HG03045 (cell line): ENCODE data around the gene PRDM16.

Source experiments
- ATAC-seq: cut with Tn5 transposase; IDR thresholded peaks from one replicate; pipeline ENCODE4 v1.9.1; 2021; ENCODE audit warnings: mild to moderate bottlenecking, moderate library complexity; ENCODE audit not compliant: unreplicated experiment

Gene PRDM16

DNA sequence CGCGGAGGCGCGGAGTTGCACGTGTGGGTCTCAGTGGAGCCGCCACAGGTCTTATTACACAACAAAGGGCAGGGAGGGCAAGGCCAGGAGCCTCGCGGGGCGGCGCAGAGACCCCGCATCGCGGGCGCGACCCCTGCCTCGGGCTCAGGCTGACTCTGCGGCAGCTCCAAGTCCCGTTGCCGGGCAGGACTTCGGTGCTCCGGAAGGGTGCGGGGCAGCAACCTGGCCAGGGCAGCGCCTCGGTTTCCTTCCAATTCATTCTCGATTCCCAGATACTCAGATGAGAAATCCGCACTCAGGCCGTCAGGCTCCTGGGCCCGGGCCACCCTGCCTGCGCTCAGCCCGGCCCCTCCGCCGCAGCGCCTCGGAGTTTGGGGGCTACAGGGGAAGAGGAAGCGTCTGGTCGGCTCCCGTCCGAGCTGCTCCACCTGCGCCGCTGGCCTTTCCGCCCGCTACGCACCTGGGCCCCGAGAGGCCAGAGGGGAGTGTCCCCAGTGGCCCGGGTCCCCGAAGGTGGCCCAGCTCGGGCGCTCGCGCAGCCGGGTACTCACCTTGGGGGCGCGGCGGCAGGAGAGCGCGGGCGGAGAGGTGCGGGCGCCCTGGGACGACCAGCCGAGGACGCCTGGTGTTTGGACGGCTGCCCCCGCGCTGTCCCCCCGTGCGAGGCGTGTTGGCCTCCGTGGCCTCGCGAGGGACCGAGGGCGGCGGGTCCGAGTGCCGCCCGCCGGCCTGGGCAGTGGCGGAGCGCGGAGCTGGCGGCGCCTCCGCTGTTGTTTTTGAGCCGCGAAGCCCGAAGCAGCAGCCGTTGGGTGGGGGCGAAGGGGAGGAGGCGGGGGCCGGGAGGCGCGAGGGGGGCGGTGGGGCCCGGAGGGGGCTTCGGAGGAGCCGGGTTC, 1.1 kb upstream of the PRDM16 start:
- no peak for ATAC-seq

DNA sequence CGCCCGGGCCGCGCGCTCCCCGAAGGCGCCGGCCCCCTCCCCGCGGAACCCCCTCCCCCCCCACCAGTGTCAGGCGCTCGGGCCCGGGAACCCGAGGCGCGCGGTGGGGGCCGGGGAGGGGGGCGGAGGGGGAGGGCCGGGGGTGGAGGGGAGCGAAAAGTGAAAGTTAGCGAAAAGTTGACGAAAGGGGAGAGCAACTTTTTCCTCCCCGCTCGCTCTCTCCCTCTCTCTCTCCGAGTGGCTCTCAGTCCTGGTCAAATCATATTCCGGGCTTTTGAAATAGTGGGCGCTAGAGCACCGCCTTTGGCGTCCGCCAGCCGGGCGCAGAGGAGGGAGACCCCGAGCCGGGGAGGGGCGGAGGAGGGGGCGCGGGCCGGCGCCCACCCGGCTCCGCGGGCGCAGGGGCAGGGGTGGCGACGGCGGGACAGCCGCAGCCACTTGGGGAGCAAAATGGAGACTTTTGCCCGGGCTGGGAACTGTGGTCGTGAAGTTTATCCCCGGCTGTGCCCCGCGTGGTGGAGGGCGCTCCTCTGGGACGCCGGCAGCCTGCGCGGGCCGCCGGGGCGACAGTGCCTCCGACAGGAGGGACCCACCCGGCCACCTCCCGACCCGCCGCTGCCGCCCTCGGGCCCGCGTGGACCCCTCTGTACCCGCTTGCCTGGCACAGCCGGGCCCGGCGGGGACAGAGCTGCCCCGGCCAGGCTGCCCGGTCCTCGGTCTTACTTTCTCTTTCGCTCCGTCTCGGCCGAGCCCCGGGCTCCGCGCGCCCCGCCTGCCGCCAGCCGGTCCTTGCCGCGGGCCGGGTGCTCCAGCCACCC, 697 bp downstream of the PRDM16 start:
- no peak for ATAC-seq

- no peak for ATAC-seq
Measured at GRCh38 chr1:3070309-3070643, 1.3 kb downstream of the PRDM16 start.

- no peak for ATAC-seq
Measured at GRCh38 chr1:3070644-3071564, 1.9 kb downstream of the PRDM16 start.

DNA sequence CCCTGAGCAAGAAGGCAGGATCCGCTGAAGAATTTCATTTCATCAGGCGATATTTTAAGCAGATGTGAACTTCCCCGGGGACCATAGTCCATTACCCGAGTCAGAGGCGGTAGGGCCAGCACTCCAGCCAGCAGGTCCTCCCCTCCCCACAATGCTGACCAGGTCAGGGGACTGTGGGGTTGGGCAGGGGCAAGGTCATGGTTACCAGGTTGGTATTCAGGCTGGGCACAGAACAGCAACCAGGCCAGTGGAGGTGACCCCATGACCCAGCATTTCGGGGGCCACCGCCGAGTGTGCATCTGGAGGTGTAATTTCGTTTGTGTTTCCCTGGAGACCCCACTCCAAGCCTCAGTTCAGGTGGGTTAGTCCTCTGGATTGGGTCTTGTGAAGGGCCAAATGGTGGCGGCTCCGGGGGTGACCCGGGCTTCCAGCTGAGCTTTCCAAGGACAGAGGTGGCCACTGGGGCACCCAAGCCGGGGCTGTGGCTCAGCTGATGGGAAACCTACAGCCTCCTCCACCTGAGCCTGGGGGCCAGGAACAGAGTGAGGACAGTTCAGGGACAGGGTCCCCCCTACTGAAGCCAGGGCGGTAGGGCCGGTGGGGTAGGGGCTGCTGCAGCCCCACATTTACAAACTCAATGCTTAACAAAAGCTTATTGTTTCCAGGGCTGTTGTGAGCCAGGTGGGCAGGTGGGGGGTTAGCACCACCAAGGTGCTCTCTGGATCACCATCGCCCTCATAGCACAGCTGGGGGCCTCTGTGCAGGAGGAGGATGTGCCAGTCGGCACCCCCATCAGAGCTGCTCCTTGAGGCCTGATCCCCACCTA, 2.8 kb downstream of the PRDM16 start:
- no peak for ATAC-seq

DNA sequence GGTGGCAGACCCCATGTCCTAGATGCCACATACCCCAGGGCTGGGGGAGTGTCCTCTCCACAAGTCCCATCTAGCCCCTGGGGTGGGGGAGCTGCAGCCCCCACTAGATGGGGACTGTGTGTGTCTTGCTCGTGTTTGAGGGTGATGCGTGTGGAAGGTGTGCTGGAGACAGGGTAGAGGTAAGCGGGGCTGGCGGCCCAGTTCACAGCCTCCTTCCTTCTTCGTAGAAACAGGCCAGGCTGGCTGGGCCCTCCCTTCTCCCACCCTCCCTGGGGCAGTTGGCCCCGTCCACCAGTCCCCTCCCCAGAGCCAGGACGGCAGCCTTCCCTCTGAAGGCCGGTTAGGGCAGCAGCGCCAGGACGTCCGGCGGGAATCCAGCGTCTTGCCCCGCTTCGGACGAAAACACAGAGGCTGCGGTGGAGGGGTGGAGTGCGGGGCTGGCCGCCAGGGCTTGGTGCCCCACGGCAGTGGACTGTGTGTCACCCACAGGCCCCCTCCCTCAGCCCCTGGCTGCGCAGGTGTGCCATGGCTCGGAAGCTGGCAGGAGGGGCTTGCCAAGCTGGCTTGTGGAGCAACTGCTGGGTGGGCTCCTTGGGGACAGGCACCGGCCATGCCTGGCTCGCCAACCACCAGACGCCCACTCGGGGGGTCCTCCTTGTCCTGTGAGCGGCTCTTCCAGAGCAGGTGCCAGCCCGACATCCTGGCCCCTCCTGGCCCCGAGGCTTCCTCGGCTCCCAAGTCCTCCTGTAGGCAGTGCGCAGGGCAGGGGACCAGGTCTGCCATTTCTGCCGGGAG, 3.6 kb downstream of the PRDM16 start:
- no peak for ATAC-seq

- ATAC-seq, result no peak
Measured at GRCh38 chr1:3073186-3073488, 4.1 kb downstream of the PRDM16 start.

GRCh38 chr1:3073489-3074296, 4.7 kb downstream of the PRDM16 start:
- ATAC-seq, result no peak

- ATAC-seq, result no peak
Measured at GRCh38 chr1:3074297-3074741, 5.3 kb downstream of the PRDM16 start.

DNA sequence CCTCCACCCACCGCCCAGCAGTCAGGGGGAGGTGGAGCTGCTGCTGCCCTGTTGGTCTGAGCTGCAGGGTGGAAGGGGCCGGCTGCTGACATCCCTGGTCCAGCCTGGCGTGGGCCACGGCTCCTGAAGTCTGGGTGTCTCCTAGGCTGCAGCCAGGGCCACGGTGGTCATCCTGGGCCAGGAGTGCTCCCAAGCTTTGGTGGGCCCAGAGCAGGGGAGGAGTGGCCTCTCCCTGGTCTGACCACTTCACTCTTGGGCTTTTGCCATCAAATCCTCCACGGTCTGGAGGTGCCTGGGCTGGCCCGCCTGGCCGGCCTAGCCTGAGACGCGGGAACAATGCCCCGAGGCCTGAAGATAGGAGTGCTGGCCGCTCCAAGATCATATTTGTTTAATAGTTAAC, 5.8 kb downstream of the PRDM16 start:
- no peak for ATAC-seq

GRCh38 chr1:3075666-3076362, 6.8 kb downstream of the PRDM16 start:
- no peak for ATAC-seq

- ATAC-seq, result no peak
Measured at GRCh38 chr1:3076363-3076740, 7.3 kb downstream of the PRDM16 start.

- no peak for ATAC-seq
Measured at GRCh38 chr1:3077081-3077480, 8.1 kb downstream of the PRDM16 start.

DNA sequence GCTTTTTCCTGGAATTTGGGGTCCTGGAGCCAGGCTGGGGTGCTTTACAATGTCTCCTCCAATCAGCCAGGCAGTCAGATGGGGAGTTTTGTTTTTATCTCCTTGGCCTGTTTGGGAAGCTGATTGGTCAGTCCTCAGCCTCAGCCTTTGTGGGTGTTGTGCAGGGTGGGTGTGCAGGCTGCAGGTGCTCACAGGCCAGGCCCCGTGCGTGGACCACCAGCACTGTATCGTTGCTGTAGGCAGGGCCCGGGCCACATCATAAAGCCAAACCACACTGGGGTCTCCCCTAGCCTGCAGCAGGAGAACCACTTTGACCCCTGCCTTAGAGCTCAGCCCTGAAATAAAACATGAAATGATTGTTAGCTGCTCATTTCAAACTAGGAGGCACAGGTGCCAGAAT, 8.6 kb downstream of the PRDM16 start:
- ATAC-seq, result no peak

DNA sequence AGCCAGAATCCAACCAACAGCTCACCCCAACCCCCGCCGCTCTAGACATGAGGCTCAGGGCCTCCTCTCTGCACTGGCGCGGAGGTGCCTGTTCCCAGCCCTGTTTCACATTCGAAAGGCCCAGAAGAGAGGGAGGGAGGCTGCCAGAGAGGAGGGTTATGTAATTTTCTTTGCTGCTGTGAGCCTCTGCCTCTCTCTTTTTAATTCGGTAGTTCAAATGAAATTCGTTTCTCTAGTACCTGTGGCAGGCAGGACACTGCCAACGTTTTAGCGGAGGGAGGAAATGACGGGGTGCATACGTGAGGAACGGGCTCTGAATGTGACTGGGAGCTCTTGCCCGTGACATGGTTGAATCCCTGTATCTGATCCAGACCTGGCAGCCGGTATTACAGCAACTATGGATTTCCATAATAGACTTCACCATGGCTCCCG, 9.4 kb downstream of the PRDM16 start:
- no peak for ATAC-seq

DNA sequence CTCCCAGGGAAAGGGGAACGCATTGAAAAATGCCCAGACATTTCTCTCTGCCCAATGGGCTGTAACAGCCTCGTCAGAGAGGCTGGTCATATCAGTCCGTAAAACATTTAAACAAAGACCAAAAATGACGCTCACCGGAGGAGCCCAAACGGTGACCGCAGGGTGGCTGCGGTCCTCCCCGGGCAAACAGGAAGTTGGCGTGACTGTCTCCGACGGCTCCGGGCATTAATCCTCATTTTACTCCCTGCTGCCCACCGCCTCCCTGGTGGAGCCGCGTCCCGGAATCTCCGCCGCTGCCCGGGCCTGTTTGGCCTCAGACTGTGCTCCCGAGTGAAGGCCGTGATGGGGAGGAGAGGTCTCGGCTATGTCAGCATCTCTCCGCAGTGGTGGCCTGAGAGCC, 9.9 kb downstream of the PRDM16 start:
- no peak for ATAC-seq

DNA sequence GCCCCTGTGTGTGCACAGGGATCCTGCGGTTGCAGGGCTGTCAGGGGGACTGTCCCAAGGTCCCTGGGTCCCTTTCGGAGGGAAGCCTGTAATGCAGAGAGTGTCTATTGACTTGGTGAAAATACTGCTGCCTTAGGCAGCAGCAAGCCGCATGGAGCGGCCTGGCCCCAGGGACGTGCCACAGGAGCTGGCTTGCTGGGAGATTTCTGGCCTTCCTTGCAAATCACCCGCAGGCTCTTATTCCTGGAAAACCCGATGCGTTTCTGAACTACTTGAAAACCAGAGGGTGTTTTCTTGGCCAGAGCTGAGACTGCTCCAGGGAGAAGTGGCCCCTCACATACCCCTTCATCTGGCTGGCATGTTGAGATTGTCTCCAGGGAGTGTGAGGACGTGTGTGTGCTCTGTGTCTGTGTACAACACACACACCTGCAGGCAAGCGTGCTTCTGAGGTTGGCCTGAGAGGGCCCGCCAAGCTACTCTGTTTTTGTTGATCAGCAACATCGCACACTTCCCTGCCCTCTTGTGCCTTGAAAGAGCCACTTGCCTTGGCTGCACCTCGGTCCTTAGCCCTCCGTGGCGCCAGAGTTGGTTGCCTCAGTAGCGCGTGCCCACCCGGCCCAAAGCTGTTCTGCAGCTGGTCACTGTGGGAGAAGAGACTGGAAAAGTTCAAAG, 10.5 kb downstream of the PRDM16 start:
- no peak for ATAC-seq
